ENCODE results near the gene TMA7. TPM values are rescaled to one million over a fixed set of nuclear protein-coding genes. Genes with fewer than 3 reads are reported as not detected.

Gene TMA7
- total and polyA plus RNA-seq, 2 of the 13 experiments (the other 11 are each of a cell fraction or from before 2014, with no cell fraction given), result 100 to 486 TPM

GRCh38 chr3:48439820-48440589, at the start of gene TMA7, which contains the start of gene CCDC51 (continued):
- TF ChIP-seq PATZ1 (CRISPR knock-in tag; IDR thresholded peaks at IDR 0.05) (no peak), ZMYM2 (CRISPR knock-in tag; IDR thresholded peaks at IDR 0.05) (no peak), CERS6 (CRISPR knock-in tag; IDR thresholded peaks at IDR 0.05) (no peak), ZNF607 (CRISPR knock-in tag; IDR thresholded peaks at IDR 0.05; ENCODE audit: borderline replicate concordance) (peak; percentile 88), UBTF (CRISPR knock-in tag; IDR thresholded peaks at IDR 0.05) (peak; percentile 64), ZFAT (CRISPR knock-in tag; conservative IDR thresholded peaks at IDR 0.05) (no peak), ZNF260 (CRISPR knock-in tag; IDR thresholded peaks at IDR 0.05; ENCODE audit: borderline replicate concordance, low read depth) (no peak), HMG20A (CRISPR knock-in tag; IDR thresholded peaks at IDR 0.05; ENCODE audit: borderline replicate concordance) (no peak), ZNF598 (CRISPR knock-in tag; IDR thresholded peaks at IDR 0.05; ENCODE audit: borderline replicate concordance) (0 out of 2 replicates have a peak, but pooled peaks have one; percentile 69), ZNF296 (CRISPR knock-in tag; conservative IDR thresholded peaks at IDR 0.05) (no peak; the same call in 1 of the 2 replicates), ZNF564 (CRISPR knock-in tag; IDR thresholded peaks at IDR 0.05) (peak; percentile 66; the same call in 1 of the 2 replicates), ZNF225 (CRISPR knock-in tag; IDR thresholded peaks at IDR 0.05) (no peak; the same call in 1 of the 2 replicates), ZNF264 (CRISPR knock-in tag; IDR thresholded peaks at IDR 0.05) (no peak), ZNF318 (CRISPR knock-in tag; IDR thresholded peaks at IDR 0.05) (no peak), ZNF160 (CRISPR knock-in tag; IDR thresholded peaks at IDR 0.05) (0 out of 2 replicates have a peak, but pooled peaks have one; percentile 32)
